ENCODE results near the gene SLC2A13.

Gene SLC2A13

GRCh38 chr12:40107803-40108620 lies 2.1 kb upstream of the SLC2A13 start:
- Histone ChIP-seq H3K9ac (ENCODE audit: low read length) (no peak overlapping the region), H3K27me3 (ENCODE audit: low read length) (no peaks in the 10 kb centered on the region), H3K4me3 (ENCODE audit: insufficient read depth, low read length, poor library complexity, severe bottlenecking) (no peak overlapping the region), H3F3A (ENCODE audit: insufficient read depth) (peaks cover 10% of the 10 kb centered on the region), H3K9me2 (replicated peaks; ENCODE audit: insufficient read depth, low read length) (no peaks in the 10 kb centered on the region), H3K36me3 (ENCODE audit: low read length) (no peaks in the 10 kb centered on the region), H3K79me2 (ENCODE audit: insufficient read depth, low read length) (no peaks in the 10 kb centered on the region), H3K27ac (ENCODE audit: low read depth, low read length) (no peak overlapping the region), H4K20me1 (ENCODE audit: low read depth, low read length) (no peaks in the 10 kb centered on the region), H3K9me3 (ENCODE audit: insufficient read depth, low read length) (no peaks in the 10 kb centered on the region), H3K4me2 (ENCODE audit: low read depth, low read length, poor library complexity, severe bottlenecking) (peak overlapping the region; percentile 88), H2AFZ (ENCODE audit: low read depth, low read length, severe bottlenecking) (peak overlapping the region; percentile 96)
- TF ChIP-seq CTCF (IDR thresholded peaks at IDR 0.05; ENCODE audit: insufficient read depth, low read length, poor library complexity, severe bottlenecking) = no peak
- TF ChIP-seq EZH2phosphoT487 (conservative IDR thresholded peaks at IDR 0.05; ENCODE audit: low read length) = no peak

GRCh38 chr12:40107098-40107802 lies 1.4 kb upstream of the SLC2A13 start:
- Histone ChIP-seq H3K4me3 (ENCODE audit: insufficient read depth, low read length, poor library complexity, severe bottlenecking) (peak overlapping the region; percentile 91), H3K36me3 (ENCODE audit: low read length) (no peaks in the 10 kb centered on the region), H3K9me3 (ENCODE audit: insufficient read depth, low read length) (no peaks in the 10 kb centered on the region), H3K79me2 (ENCODE audit: insufficient read depth, low read length) (no peaks in the 10 kb centered on the region), H3K9me2 (replicated peaks; ENCODE audit: insufficient read depth, low read length) (no peaks in the 10 kb centered on the region), H3K27ac (ENCODE audit: low read depth, low read length) (peak overlapping the region; percentile 49), H3F3A (ENCODE audit: insufficient read depth) (peaks cover 10% of the 10 kb centered on the region), H2AFZ (ENCODE audit: low read depth, low read length, severe bottlenecking) (peak overlapping the region; percentile 96), H3K4me2 (ENCODE audit: low read depth, low read length, poor library complexity, severe bottlenecking) (peak overlapping the region; percentile 88), H4K20me1 (ENCODE audit: low read depth, low read length) (no peaks in the 10 kb centered on the region), H3K27me3 (ENCODE audit: low read length) (no peaks in the 10 kb centered on the region), H3K9ac (ENCODE audit: low read length) (peak overlapping the region; percentile 91)
- TF ChIP-seq CTCF (IDR thresholded peaks at IDR 0.05; ENCODE audit: insufficient read depth, low read length, poor library complexity, severe bottlenecking) (peak; percentile 93), EZH2phosphoT487 (conservative IDR thresholded peaks at IDR 0.05; ENCODE audit: low read length) (no peak)

- peaks cover 10% of the 10 kb centered on the region for H3F3A ChIP-seq (ENCODE audit: insufficient read depth)
- TF ChIP-seq CTCF (IDR thresholded peaks at IDR 0.05; ENCODE audit: insufficient read depth, low read length, poor library complexity, severe bottlenecking) (no peak), EZH2phosphoT487 (conservative IDR thresholded peaks at IDR 0.05; ENCODE audit: low read length) (no peak)
- H2AFZ ChIP-seq (ENCODE audit: low read depth, low read length, severe bottlenecking) = peak overlapping the region; percentile 96
- H3K4me2 ChIP-seq (ENCODE audit: low read depth, low read length, poor library complexity, severe bottlenecking) = peak overlapping the region; percentile 88
- H3K9ac ChIP-seq (ENCODE audit: low read length) = peak overlapping the region; percentile 91
- no peaks in the 10 kb centered on the region for H4K20me1 ChIP-seq (ENCODE audit: low read depth, low read length)
- H3K4me3 ChIP-seq (ENCODE audit: insufficient read depth, low read length, poor library complexity, severe bottlenecking) = peak overlapping the region; percentile 91
- peak overlapping the region; percentile 49 for H3K27ac ChIP-seq (ENCODE audit: low read depth, low read length)
- no peaks in the 10 kb centered on the region for H3K9me3 ChIP-seq (ENCODE audit: insufficient read depth, low read length)
- no peaks in the 10 kb centered on the region for H3K36me3 ChIP-seq (ENCODE audit: low read length)
- no peaks in the 10 kb centered on the region for H3K79me2 ChIP-seq (ENCODE audit: insufficient read depth, low read length)
- no peaks in the 10 kb centered on the region for H3K27me3 ChIP-seq (ENCODE audit: low read length)
- no peaks in the 10 kb centered on the region for H3K9me2 ChIP-seq (replicated peaks; ENCODE audit: insufficient read depth, low read length)
These were observed 774 bp upstream of the SLC2A13 start for GRCh38 chr12:40106655-40107054.
